Left lobe of liver (tissue), 2 donors: Measurements from ENCODE around the gene ZNF830. TPM values are rescaled to one million over a fixed set of nuclear protein-coding genes. Genes with fewer than 3 reads are reported as not detected.
A peak's percentile ranks its signal among the peaks of the same experiment; 100 is the strongest.
"Not testable (repeated sequence)": the region's sequence is repeated elsewhere in the genome, so short reads cannot be mapped to it uniquely, and the experiment has no call there.

Source experiments
- ATAC-seq: fragments of 200-7000 bp; cut with Tn5 transposase; one replicate; pipeline ENCODE4 v1.9.1; 2020; ENCODE audit warnings: mild to moderate bottlenecking, moderate library complexity
- DNase-seq: peaks from one replicate; pipeline ENCODE4 v3.0.0-alpha.2; 2020; ENCODE audit warnings: low spot score
- total RNA-seq: library from RNA; stranded (reverse); gene quantifications from one replicate; pipeline ENCODE4 v1.2.1, GENCODE V29; 2021
- donor health status: DM: no; HTN: no; CAD: no; lungs with moderate emphysema.
- donor health status: DM: no; HTN: yes; CAD: no.

ZNF830 gene, protein sequence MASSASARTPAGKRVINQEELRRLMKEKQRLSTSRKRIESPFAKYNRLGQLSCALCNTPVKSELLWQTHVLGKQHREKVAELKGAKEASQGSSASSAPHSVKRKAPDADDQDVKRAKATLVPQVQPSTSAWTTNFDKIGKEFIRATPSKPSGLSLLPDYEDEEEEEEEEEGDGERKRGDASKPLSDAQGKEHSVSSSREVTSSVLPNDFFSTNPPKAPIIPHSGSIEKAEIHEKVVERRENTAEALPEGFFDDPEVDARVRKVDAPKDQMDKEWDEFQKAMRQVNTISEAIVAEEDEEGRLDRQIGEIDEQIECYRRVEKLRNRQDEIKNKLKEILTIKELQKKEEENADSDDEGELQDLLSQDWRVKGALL
- 4.4 TPM for total RNA-seq

DNA sequence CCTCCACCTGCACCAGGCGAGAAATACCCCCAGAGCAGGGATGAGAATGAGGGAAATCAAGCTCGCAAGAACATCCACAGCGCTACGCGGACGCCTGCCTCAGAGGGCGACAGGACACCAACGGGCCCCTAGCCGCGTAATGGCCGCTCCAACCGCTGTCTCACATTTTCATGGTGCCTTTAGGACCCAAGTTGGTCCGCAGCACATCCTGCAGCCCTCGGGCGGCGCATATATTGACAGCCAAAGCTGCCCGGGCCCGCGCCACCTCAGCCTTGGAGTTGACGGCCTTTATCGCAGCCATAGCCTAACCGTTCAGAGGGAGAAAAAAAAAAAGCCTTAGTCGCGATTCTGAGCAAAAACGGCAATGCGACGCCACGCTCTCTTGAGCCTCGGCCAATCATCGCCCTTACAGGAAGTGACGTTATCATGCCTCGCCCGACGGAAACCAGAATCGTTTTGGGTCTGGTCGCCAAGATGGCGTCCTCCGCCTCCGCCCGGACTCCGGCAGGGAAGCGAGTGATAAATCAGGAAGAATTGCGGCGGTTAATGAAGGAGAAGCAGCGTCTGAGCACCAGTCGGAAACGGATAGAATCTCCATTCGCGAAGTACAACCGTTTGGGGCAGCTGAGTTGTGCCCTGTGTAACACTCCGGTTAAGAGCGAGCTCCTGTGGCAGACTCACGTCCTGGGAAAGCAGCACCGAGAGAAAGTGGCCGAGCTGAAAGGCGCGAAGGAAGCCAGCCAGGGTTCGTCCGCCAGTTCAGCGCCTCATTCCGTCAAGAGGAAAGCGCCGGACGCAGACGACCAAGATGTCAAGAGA lies at the start of gene ZNF830, which contains the start of gene CCT6B:
ZNF830 (plus strand) TSS at position 448 of the 819 bp plus-strand sequence; CDS start at position 475, 27 bp downstream.
CCT6B (minus strand) TSS at position 368 of the 819 bp plus-strand sequence; CDS start at position 301, 67 bp downstream.
- ATAC-seq (peak; percentile 96), DNase-seq (peak; percentile 94)

DNA sequence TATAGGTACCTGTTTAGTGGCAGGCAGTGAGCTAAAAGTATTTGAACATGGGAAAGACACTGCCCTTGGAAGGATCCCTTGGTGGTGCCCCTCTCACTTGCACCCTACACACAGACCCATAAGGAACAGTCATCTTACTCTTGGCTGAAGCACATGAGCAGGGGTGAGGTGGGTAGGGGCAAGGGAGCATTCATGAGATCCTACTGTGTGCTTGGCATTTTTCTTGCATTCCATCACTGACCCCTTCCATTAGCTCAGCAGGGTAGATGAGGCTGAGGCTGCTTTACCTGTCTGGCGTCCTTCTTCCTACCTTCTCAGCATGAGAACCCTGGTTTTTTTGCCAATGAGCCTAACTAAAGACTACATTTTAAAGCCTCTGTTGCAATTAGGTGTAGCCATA lies 48.3 kb upstream of the ZNF830 start:
- no peak for ATAC-seq
- no peak for DNase-seq

DNA sequence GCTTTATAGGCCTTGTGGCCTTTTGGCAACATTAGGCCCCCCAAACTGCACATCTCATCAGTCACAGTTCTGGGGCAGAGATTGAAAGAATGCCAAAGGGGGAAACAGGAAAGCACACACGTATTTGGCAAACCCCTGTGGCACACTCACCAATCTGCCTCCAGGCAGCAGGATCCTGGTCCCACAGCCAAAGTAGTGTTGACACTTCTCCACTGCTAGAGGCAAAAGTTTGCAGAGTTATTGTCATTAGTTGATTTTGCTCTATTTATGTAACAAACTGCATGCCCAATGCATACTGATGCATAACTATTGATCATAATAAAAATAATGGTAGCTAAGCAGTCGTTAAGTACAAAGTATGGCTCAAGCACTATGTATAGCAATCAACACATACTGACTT lies 45.2 kb upstream of the ZNF830 start:
- no peak for ATAC-seq
- no peak for DNase-seq

DNA sequence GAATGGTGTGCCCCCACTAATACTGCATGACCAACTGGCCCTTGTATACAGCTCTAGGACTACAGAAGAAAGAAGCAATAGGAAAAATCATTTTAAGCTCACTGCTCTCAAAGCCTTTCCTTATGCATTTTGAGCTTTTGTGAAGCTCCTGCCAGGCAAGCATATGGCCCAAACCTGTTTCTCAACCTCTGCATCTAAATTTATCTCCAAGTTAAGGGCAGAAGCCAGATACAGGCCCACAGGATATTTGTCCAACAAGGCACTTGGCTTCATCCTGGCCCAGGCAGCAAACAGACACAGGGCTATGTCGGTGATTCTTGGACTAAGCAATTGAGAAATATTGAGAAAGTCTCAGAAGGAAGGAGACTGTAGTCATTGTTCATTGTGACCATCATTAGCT lies 44.0 kb upstream of the ZNF830 start:
- DNase-seq (no peak), ATAC-seq (no peak)

DNA sequence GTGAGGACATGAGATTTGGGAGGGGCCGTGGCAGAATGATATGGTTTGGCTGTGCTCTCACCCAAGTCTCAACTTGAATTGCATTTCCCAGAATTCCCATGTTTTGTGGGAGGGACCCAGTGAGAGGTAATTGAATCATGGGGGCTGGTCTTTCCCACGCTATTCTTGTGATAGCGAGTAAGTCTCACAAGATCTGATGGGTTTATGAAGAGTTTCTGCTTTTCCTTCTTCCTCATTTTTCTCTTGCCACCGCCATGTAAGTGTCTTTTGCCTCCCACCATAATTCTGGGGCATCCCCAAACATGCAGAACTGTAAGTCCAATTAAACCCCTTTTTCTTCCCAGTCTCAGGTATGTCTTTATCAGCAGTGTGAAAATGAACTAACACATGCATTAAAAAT lies 40.7 kb upstream of the ZNF830 start:
- DNase-seq (no peak), ATAC-seq (no peak)

DNA sequence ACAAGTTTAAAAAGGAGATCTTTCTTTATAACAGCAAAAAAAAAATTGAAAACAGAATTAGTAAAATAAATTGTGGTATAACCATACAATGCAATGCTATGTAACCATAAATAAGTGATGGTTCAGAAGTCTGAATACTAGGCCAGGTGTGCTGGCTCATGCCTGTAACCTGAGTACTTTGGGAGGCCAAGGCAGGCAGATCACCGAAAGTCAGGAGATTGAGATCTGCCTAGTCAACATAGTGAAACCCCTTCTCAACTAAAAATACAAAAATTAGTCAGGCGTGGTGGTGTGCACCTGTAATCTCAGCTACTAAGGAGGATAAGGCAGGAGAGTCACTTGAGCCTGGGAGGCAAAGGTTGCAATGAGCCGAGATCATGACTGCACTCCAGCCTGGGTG lies 34.7 kb upstream of the ZNF830 start:
- DNase-seq (no peak), ATAC-seq (no peak)

DNA sequence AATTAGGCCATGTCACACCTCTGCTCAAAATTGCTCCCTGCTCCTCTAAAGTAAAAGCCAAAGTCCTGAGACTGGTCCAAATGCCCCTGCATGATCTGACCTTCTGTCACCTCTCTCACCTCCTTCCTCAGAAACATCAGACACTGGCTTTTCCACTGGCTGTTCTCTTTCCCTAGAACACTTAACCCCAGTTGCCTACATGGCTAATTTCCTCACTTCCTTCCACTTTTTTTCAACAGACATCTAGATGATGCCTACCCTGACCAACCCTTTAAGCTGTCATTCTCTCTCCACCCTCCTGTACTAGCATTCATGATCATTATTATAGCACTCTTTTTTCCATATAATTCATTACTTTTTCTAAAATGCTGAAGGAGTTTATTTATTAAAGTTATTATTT lies 31.1 kb upstream of the ZNF830 start:
- no peak for ATAC-seq
- no peak for DNase-seq

DNA sequence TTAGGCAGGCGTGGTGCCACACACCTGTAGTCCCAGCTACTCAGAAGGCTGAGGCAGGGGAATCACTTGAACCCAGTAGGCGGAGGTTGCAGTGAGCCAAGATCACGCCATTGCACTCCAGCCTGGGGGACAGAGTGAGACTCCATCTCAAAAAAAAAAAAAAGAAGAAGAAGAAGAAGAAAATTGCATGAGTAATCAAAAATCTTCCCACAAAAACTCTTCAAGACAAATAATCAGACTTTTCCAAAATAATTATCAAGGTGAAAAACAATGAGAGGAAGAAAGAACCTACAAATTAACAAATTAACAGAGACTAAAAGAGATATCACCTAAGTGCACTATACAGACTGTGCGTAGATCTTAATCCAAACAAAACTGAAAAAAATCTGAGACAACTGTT lies 10.6 kb upstream of the ZNF830 start:
- not testable (repeated sequence) for ATAC-seq, DNase-seq

DNA sequence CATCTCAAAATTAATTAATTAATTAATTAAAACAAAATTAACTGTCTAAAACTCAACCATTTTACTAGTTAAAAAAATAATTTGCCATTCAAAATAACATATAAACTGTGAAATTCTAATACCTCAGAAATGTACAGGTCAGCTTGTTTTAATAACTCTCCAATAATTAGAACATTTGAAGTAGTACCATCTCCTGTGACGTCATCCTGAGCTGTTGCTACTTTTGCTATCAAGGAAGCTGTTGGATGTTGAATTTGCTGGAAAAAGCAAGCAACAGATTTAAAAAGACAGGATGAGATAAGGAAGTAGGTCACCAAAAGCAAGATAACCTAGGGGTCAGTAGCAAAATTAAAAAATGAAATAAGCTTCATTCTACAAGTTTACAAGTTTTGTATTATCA lies 2.9 kb upstream of the ZNF830 start:
- ATAC-seq (no peak), DNase-seq (no peak)

DNA sequence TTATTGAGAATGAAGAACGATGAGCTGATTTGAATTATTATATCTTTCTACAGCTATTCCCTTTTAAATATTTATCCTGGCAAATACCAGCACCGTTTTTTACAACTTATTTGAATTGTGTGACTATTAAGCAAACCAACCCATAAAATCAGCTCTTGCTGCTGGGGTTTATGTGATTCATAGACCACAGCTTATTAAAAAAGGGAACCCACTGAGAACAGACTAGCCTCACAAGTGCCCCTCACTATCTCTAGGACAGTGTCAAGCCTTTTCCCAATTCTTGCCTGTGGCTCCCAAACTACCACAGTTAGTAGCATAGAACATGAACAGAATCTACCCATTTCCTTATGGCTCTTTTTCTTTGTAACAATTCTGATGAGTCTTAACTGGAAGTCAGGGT lies 12.8 kb downstream of the ZNF830 start:
- ATAC-seq (no peak), DNase-seq (no peak)

DNA sequence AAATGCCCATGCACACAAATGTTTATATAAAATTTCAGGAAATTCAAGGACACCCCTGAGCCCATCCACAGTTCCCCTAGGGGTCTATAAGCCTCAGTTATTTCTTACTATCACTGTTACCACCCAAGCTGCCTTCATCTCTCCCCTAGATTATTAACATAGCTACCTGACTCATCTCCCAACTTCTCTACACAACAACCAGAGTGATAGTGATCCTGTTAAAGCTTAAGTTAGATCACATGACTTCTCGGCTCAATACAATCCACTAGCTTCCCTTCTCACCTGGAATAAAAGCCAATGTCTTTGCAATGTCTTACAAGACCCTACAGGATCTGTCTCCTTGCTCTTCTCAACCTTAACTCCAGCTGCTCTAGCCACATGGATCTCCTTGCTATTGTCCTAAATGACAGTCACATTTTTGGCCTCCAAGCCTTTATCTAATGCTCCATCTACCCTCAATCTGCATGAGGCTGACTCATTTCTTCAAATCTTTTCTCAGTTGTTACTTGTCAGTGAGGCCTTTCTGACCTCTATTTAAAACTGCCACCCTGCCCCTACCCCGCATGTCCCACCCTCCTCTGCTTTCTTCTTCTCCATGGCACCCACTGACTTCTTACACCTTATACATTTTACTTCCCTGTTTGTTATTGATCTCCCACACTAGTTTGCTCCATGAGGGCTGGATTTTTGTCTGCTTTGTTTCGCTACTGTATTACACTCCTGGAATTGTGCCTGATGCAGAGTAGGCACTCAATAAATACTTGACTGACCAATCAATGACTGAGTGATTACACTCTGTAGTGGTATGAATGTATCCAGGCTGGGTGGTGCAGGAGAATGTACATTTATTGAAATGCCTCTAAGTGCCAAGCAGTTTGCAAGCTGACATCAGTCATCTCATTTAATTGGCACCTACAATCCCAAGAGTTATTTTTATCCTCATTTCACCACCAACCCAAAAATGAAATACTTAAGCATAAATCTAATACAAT lies 13.8 kb downstream of the ZNF830 start:
- no peak for DNase-seq

DNA sequence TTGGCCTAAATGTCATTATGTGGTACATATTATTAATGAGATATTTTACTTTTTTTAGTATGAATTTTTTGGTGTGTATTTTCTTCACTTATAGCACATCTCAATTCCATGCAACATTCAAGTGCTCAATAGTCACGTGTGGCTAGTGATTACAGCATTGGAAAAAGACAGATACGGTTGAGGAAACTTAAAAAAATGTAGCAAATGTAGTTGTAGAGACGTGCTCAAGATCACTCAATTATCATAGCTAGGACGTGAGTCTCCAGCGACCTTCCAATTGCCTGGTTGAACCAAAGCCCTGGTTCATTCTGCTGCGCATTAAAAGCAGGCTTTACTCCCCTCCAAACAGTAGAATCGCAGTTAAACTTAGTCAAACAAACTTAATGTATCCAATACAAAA lies 17.8 kb downstream of the ZNF830 start:
- no peak for DNase-seq
- ATAC-seq, result no peak

More for the DNA sequence above, 13.8 kb downstream of the ZNF830 start:
- ATAC-seq, result no peak

DNA sequence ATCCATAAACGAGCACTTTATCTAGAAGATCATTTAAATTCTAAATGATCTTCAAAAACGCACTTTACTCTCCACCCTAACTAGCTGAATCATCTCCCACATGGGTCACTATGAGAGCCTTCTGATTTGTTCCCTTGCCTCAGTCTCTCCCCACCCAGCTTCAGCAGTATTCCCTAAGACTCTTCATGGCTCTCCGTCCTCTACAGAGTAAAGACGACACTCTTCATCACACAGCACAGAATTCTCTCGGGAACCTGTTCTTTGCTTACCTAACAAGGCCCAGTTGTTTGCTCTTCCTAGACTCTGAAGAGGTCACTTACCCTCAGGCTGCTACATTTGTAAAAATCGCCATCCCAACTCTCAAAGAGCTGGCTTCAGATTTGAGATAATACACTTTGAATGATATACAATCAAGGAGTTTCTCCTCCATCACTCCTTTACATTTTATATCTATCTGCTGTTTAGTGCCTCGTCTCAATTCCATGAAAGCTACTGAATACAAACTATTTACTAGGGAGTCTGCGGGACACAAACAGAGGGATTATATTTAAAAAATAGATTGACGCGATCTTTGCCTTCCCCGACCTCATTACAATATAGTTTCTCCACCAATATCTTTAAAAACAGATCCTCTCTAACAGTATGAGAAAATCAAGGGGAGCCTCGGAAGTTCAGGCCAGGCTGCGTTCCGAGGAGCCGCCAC lies 18.5 kb downstream of the ZNF830 start:
- ATAC-seq (no peak), DNase-seq (no peak)

DNA sequence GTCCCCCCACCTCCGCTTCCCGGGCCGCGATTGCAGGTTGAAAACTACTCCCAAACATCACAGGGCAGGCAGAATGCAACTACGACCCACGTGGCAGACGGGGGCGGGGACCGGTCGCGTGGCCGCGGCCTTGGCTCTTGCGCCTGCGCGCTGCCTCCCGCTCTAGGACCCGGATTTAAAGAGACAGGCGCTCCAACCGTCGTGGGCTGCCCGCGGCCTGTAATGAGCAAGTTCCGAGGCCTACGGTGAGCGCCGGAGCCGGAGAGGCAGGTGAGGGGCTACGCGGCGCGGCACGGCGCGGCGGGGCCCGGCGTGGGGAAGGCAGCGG lies 19.0 kb downstream of the ZNF830 start, which contains the start of gene LIG3:
LIG3 (plus strand) TSS at position 160 of the 328 bp plus-strand sequence. CDS start 2,494 bp downstream, outside the sequence.
- DNase-seq (peak; percentile 95), ATAC-seq (peak; percentile 89)

DNA sequence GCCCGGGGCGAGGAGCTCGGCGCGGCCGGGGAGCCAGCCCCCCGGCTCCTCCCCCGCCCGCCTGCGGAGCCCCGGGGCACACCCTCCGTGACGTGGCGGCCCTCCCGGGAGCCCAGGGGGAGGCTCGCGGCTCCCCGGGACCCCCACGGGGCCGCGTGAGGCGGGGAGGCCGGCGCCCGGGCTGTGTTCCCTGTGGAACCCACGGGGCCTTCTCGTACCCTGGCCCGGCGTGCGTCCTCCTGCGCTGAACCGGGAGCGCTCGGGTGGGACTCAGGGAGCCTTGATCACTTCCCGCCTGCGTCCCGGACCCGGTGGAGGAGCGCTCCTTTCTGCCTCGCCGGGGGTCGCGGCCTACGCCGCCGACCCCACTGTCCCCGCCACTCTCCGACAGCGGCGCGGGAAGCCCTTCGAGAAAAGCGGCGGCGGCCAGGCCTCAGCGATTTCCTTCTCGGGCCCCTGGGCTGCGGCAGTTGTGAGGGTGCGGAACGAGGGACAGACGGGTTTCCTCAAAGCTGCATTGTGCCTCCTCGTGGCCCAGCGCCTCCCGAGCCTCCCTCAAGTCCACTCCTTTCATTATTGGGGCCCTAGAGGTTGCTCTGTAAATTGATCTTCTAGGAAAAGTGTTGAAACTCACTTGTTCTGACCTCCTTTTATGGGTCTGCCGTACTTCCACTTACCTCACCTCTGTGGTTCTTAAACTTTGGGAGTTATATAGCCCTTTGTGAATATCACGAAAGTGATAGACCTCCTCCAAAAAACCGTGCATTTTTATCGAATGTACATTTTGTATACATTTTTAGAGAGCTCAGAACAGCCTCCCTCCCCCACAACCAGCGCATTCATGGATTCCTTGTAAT lies 19.6 kb downstream of the ZNF830 start:
- DNase-seq (peak; percentile 78), ATAC-seq (peak; percentile 93)

DNA sequence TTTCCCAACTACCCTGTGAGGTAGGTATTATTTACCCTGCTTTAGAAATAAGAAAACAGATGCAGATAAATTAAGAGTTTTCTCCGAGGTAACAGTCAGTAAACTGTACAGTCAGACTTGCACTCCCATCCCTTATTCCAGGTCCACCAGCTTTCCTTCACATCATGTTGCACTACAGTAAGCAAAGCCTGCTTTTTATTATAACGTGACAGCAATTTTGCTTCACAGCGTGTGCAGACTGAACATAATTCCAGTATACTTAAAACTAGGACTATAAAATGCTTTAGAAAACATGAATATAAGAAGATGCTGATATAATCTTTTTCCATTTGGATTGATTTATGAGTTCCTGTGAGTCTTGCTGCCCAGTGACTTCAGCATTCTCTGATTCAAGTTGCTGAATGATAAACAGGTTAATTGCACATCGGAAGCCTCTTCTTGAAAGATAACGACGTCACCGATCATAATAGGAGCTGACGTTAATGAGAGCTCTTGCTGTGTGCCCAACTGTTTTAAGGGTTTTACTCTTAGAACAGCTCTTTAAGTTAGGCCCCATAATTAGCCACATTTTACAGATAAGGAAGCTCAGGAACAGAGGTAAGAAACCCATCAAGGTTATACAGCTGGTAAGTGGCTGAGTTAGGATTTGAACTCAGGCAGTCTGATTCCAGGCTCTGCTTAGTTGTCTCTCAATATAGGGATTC lies 20.4 kb downstream of the ZNF830 start:
- DNase-seq, result no peak

DNA sequence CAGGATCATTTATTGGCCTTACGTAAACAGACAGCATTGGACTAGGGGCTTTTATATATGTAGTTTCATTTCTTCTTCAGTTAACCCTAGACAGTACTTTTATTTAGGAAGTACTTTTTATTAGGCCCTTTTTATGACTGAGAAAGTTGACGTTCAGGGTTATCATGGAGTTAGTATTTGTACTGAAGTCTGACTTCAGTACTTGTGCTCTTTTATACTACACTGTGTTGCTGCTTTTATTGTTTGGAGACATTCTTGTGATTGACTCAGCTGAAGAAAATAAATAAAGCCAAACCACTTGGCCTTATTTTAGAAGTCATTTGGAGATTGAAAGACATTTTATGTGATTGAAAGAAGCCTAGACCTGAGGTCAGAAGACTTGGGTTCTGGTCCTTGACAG lies 25.9 kb downstream of the ZNF830 start:
- DNase-seq, result no peak
- no peak for ATAC-seq

More for the DNA sequence above, 20.4 kb downstream of the ZNF830 start:
- ATAC-seq, result no peak

DNA sequence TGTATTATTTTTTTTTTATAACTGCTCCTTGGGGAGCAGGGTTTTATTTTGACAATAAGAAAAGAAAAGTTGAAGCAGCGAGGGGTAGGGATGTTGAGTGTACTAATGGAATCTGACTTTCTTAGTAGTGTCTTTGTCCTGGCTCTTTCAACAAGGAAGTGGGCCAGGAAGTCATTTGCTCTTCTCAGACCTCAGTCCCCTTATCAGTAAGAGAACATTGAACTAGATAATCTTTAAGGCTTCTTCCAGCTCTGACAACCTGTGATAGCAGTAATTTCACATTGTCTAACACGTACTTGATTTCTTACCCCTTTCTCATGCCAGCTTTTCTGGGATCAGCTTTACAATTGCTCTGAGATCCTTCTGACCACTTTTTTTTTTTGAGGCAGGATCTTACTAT lies 27.3 kb downstream of the ZNF830 start:
- ATAC-seq (no peak), DNase-seq (no peak)

DNA sequence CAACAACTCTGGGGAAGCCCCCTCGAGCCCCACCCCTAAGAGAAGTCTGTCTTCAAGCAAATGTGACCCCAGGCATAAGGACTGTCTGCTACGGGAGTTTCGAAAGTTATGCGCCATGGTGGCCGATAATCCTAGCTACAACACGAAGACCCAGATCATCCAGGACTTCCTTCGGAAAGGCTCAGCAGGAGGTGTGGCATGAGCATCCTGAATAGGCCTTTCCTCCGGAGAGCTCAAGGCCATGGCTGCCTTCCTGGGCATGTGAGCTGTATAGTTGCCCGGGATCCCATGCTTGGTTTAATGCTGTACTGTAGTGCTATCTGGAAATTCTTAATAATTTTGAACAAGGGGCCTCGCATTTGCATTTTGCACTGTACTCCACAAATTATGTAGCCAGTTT lies 28.1 kb downstream of the ZNF830 start:
- DNase-seq, result no peak
- no peak for ATAC-seq
